GM08714 (cell line): ENCODE data around the gene SLC34A1.
A peak's percentile ranks its signal among the peaks of the same experiment; 100 is the strongest.

Experiments used
- H3K4me3 ChIP-seq: fragments of 200-500 bp; sonication (Bioruptor generic); 2 replicates; pipeline ENCODE4 v1.5.1; 2014; ENCODE audit warnings: mild to moderate bottlenecking, low read length, inconsistent platforms
- ZNF274 ChIP-seq: IDR thresholded peaks from 2 replicates; pipeline ENCODE4 v1.6.1; 2012; ENCODE audit warnings: mild to moderate bottlenecking, low read depth, low read length

SLC34A1 gene

GRCh38 chr5:177447611-177448243 is 63.5 kb downstream of the SLC34A1 start:
- TF ChIP-seq ZNF274: no peak
- H3K4me3 ChIP-seq: peak overlapping the region; percentile 6; the same call in 1 of the 2 replicates
